GM12872 (cell line): Measurements from ENCODE around the gene OPN1MW.
"Not testable (repeated sequence)": the region's sequence is repeated elsewhere in the genome, so short reads cannot be mapped to it uniquely, and the experiment has no call there.

Source experiments
- TF ChIP-seq, protein P1 (sequence below): IDR thresholded peaks from 3 replicates; pipeline ENCODE4 v1.5.1; 2011; ENCODE audit warnings: low read depth, mild to moderate bottlenecking, low read length, moderate library complexity; ENCODE audit not compliant: insufficient read depth

OPN1MW gene

DNA sequence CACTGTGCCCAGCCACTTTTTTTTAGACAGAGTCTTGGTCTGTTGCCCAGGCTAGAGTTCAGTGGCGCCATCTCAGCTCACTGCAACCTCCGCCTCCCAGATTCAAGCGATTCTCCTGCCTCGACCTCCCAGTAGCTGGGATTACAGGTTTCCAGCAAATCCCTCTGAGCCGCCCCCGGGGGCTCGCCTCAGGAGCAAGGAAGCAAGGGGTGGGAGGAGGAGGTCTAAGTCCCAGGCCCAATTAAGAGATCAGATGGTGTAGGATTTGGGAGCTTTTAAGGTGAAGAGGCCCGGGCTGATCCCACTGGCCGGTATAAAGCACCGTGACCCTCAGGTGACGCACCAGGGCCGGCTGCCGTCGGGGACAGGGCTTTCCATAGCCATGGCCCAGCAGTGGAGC is at the start of gene OPN1MW:
Gene OPN1MW (plus strand): TSS at position 301 of the 400 bp plus-strand sequence. CDS start 82 bp downstream, at position 383.
- TF ChIP-seq, protein P1, sequence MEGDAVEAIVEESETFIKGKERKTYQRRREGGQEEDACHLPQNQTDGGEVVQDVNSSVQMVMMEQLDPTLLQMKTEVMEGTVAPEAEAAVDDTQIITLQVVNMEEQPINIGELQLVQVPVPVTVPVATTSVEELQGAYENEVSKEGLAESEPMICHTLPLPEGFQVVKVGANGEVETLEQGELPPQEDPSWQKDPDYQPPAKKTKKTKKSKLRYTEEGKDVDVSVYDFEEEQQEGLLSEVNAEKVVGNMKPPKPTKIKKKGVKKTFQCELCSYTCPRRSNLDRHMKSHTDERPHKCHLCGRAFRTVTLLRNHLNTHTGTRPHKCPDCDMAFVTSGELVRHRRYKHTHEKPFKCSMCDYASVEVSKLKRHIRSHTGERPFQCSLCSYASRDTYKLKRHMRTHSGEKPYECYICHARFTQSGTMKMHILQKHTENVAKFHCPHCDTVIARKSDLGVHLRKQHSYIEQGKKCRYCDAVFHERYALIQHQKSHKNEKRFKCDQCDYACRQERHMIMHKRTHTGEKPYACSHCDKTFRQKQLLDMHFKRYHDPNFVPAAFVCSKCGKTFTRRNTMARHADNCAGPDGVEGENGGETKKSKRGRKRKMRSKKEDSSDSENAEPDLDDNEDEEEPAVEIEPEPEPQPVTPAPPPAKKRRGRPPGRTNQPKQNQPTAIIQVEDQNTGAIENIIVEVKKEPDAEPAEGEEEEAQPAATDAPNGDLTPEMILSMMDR: not testable (repeated sequence)

- TF ChIP-seq, protein P1: no peak
These were observed 46.8 kb upstream of the OPN1MW start for GRCh38 chrX:154135458-154136229.

DNA sequence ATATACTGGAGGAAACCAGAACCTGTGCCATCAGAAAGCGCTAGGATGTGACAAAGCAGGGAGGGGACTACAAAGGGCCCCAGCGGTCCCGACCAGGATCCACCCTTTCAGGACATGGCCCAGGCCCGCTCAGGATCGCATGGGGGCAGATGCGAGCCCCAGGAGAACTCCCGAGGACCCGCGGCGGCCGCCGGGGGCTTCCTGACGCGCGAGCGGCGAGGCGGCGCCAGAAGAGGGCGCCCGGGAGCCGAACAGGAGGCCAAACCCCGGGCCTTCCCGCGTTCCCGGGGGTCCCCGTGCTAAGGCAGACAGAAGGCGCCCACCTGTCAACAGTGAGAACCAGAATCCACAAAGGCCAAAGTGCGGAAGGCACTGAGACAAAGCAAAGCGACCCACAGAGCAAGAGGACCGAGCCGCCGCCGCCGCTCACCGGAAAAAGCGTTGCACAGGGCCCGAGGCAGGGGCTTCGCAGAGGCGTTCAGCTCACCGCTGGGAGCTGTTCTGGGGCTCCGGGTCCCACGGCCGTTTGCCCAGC is 45.7 kb upstream of the OPN1MW start:
- TF ChIP-seq, protein P1: peak; percentile 70

GRCh38 chrX:154138857-154139256 is 43.5 kb upstream of the OPN1MW start:
- TF ChIP-seq, protein P1: no peak

DNA sequence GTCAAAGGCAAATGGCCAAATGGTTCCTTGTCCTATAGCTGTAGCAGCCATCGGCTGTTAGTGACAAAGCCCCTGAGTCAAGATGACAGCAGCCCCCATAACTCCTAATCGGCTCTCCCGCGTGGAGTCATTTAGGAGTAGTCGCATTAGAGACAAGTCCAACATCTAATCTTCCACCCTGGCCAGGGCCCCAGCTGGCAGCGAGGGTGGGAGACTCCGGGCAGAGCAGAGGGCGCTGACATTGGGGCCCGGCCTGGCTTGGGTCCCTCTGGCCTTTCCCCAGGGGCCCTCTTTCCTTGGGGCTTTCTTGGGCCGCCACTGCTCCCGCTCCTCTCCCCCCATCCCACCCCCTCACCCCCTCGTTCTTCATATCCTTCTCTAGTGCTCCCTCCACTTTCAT is 42.2 kb upstream of the OPN1MW start:
- TF ChIP-seq, protein P1: no peak

DNA sequence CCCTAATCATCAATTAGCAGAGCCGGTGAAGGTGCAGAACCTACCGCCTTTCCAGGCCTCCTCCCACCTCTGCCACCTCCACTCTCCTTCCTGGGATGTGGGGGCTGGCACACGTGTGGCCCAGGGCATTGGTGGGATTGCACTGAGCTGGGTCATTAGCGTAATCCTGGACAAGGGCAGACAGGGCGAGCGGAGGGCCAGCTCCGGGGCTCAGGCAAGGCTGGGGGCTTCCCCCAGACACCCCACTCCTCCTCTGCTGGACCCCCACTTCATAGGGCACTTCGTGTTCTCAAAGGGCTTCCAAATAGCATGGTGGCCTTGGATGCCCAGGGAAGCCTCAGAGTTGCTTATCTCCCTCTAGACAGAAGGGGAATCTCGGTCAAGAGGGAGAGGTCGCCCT is 41.7 kb upstream of the OPN1MW start:
- TF ChIP-seq, protein P1: no peak

- TF ChIP-seq, protein P1: no peak
These were observed 40.0 kb upstream of the OPN1MW start for GRCh38 chrX:154142386-154142785.
